K562 (cell line): Measurements from ENCODE around the gene SELENOK. TPM values are rescaled to one million over a fixed set of nuclear protein-coding genes. Genes with fewer than 3 reads are reported as not detected.

Experiments used
- ATAC-seq: fragments of 200-7000 bp; cut with Tn5 transposase; 3 replicates; pipeline ENCODE4 v1.9.1; 2020; ENCODE audit warnings: moderate library complexity
- BruUV-seq: library from RNA; stranded (reverse); fragments of 400-500 nt; replicated peaks from 2 replicates; lab custom pipeline; 2021; lab: Mats Ljungman, UMichigan
- CTCF ChIA-PET: fragments of 300-600 bp; formaldehyde crosslinking; extraction: SDS; loops from one replicate; lab custom pipeline; 2021; ENCODE audit warnings: low intra/inter-chr PET ratio; lab: Yijun Ruan, JAX
- POLR2A ChIA-PET: fragments of 300-600, 350-650 bp; sonication (Branson Sonifier 250); formaldehyde crosslinking; extraction: SDS; loops from one replicate; lab custom pipeline; 2021; ENCODE audit warnings: antibody characterized with exemption, inconsistent platforms; lab: Yijun Ruan, JAX
- DNase-seq, 4 experiments: peaks; one replicate each; pipeline versions ENCODE4 v3.0.0 to v3.0.0-alpha.2; 2011 to 2018; ENCODE audit warnings: low spot score in 3 of 4, mixed read lengths in 3 of 4; ENCODE audit errors: extremely low read depth in 1 of 4
- FAIRE-seq: peaks from 2 replicates; lab custom pipeline; 2011; peaks lifted over from hg19 to GRCh38; lab: Jason Lieb, UNC
- H2AFZ ChIP-seq: 2 replicates; pipeline ENCODE4 v1.6.0; 2011; ENCODE audit warnings: low read depth, low read length, control low read depth, inconsistent platforms
- H3K27ac ChIP-seq: fragments of 200-600 bp; 3 replicates; pipeline ENCODE4 v1.8.0; 2011; ENCODE audit warnings: low read depth, mild to moderate bottlenecking, control low read depth, inconsistent platforms, low read length, moderate library complexity, mixed read lengths; ENCODE audit errors: extremely low read depth
- H3K27me3 ChIP-seq, 2 experiments: fragments of 300-600 bp in 1 of 2; 2 replicates in 1 of 2; 3 replicates in 1 of 2; pipeline versions ENCODE4 v1.6.0 to v1.8.0; 2011; ENCODE audit warnings: inconsistent platforms in 2 of 2, low read length in 2 of 2, mild to moderate bottlenecking in 1 of 2, mixed read lengths in 1 of 2, moderate library complexity in 1 of 2; ENCODE audit not compliant: control insufficient read depth in 2 of 2, insufficient read depth in 2 of 2
- H3K36me3 ChIP-seq: fragments of 300-600 bp; 3 replicates; pipeline ENCODE4 v1.8.0; 2011; ENCODE audit warnings: mild to moderate bottlenecking, low read length, inconsistent platforms; ENCODE audit not compliant: control insufficient read depth, insufficient read depth
- H3K4me1 ChIP-seq, 2 experiments: fragments of 200-600 bp in 1 of 2; replicated peaks in 1 of 2; 2 replicates in 1 of 2; 3 replicates in 1 of 2; pipeline versions ENCODE4 v1.5.1 to v1.8.0; 2011; ENCODE audit warnings: inconsistent platforms in 2 of 2, low read length in 2 of 2, mild to moderate bottlenecking in 1 of 2, mixed read lengths in 1 of 2, moderate library complexity in 1 of 2; ENCODE audit not compliant: control insufficient read depth in 2 of 2, insufficient read depth in 2 of 2
- H3K4me2 ChIP-seq: 2 replicates; pipeline ENCODE4 v1.6.1; 2011; ENCODE audit warnings: low read length, control low read depth, inconsistent platforms, mixed read lengths; ENCODE audit not compliant: insufficient read depth
- H3K4me3 ChIP-seq: fragments of 200-600 bp; sonication (generic), shearing (Covaris generic); 2 replicates; pipeline ENCODE4 v1.5.1; 2016; ENCODE audit warnings: control low read depth, inconsistent platforms
- H3K79me2 ChIP-seq: fragments of 200-600 bp; 3 replicates; pipeline ENCODE4 v1.8.0; 2011; ENCODE audit warnings: low read length, inconsistent platforms; ENCODE audit not compliant: control insufficient read depth, insufficient read depth
- H3K9ac ChIP-seq, 2 experiments: 2 replicates each; pipeline versions ENCODE4 v1.6.0 to v1.6.1; 2011; ENCODE audit warnings: low read depth in 2 of 2, low read length in 2 of 2, control low read depth in 1 of 2, inconsistent platforms in 1 of 2, mild to moderate bottlenecking in 1 of 2, mixed read lengths in 1 of 2; ENCODE audit not compliant: insufficient read depth in 1 of 2
- H3K9me1 ChIP-seq: one replicate; pipeline ENCODE4 v1.6.0; 2011; ENCODE audit warnings: inconsistent platforms, mild to moderate bottlenecking, low read length, moderate library complexity; ENCODE audit not compliant: control insufficient read depth, insufficient read depth
- H3K9me3 ChIP-seq: replicated peaks from 2 replicates; pipeline ENCODE4 v1.5.1; 2011; ENCODE audit warnings: low read depth, low read length, inconsistent platforms; ENCODE audit not compliant: control insufficient read depth, insufficient read depth
- H4K20me1 ChIP-seq: replicated peaks from 2 replicates; pipeline ENCODE4 v1.6.1; 2011; ENCODE audit warnings: low read length, inconsistent platforms, mixed read lengths; ENCODE audit not compliant: control insufficient read depth, insufficient read depth
- CHD2 ChIP-seq: IDR thresholded peaks from 2 replicates; pipeline ENCODE4 v1.6.1; 2011; ENCODE audit warnings: low read depth, low read length
- E2F5 ChIP-seq: sonication (generic); formaldehyde crosslinking; IDR thresholded peaks from 2 replicates; pipeline ENCODE4 v1.8.0; 2022; ENCODE audit warnings: mild to moderate bottlenecking, missing genetic modification reagents
- E2F6 ChIP-seq, 2 experiments: IDR thresholded peaks; 2 replicates each; pipeline ENCODE4 v1.6.1; 2011; ENCODE audit warnings: borderline replicate concordance in 1 of 2, control low read depth in 1 of 2, low read depth in 1 of 2, low read length in 1 of 2, mild to moderate bottlenecking in 1 of 2, mixed read lengths in 1 of 2, moderate library complexity in 1 of 2; ENCODE audit not compliant: insufficient read depth in 1 of 2, insufficient read length in 1 of 2, poor library complexity in 1 of 2, severe bottlenecking in 1 of 2; ENCODE audit errors: extremely low read depth in 1 of 2
- EP300 ChIP-seq: IDR thresholded peaks from 2 replicates; pipeline ENCODE4 v1.6.1; 2012; ENCODE audit warnings: low read length, improper control_type of control experiment
- FOXA1 ChIP-seq: fragments of 450-650 bp; IDR thresholded peaks from 2 replicates; pipeline ENCODE4 v1.6.1; 2016; ENCODE audit warnings: mild to moderate bottlenecking, borderline replicate concordance
- GABPB1 ChIP-seq: sonication (generic); formaldehyde crosslinking; IDR thresholded peaks from 2 replicates; pipeline ENCODE4 v1.8.0; 2022; ENCODE audit warnings: mild to moderate bottlenecking, missing genetic modification reagents
- GTF3C2 ChIP-seq: IDR thresholded peaks from 3 replicates; pipeline ENCODE4 v1.6.1; 2011; ENCODE audit warnings: borderline replicate concordance, mild to moderate bottlenecking, moderate library complexity; ENCODE audit not compliant: insufficient read length; ENCODE audit errors: extremely low read depth
- RAD21 ChIP-seq, 2 experiments: fragments of 250-450 bp in 1 of 2; fragments of 450-650 bp in 1 of 2; sonication (Bioruptor Pico) in 1 of 2; formaldehyde crosslinking in 1 of 2; IDR thresholded peaks in 1 of 2; conservative IDR thresholded peaks in 1 of 2; 2 replicates each; pipeline versions ENCODE4 v1.4.0 to v1.8.0; 2020 to 2022; ENCODE audit warnings: mild to moderate bottlenecking in 2 of 2, moderate library complexity in 1 of 2
- SMAD2 ChIP-seq: fragments of 150-350 bp; IDR thresholded peaks from 2 replicates; pipeline ENCODE4 v1.6.1; 2014; ENCODE audit warnings: low read depth, mild to moderate bottlenecking, low read length
- SNIP1 ChIP-seq: fragments of 450-650 bp; IDR thresholded peaks from 2 replicates; pipeline ENCODE4 v1.7.1; 2017; ENCODE audit warnings: low read depth, mild to moderate bottlenecking
- SRSF3 ChIP-seq: fragments of 200-400 bp; formaldehyde crosslinking; IDR thresholded peaks from 2 replicates; pipeline ENCODE4 v1.6.1; 2016; ENCODE audit warnings: mild to moderate bottlenecking, low read length, moderate library complexity; ENCODE audit not compliant: insufficient read depth
- YY1 ChIP-seq, 3 experiments: IDR thresholded peaks; 2 replicates each; pipeline ENCODE4 v1.6.1; 2011; ENCODE audit warnings: low read length in 2 of 3, mild to moderate bottlenecking in 2 of 3, moderate library complexity in 2 of 3, borderline replicate concordance in 1 of 3, control low read depth in 1 of 3, low read depth in 1 of 3; ENCODE audit not compliant: insufficient read depth in 3 of 3, insufficient replicate concordance in 2 of 3, control insufficient read depth in 1 of 3, insufficient read length in 1 of 3; ENCODE audit errors: extremely low read depth in 1 of 3
- WGBS: fragments of 100-300 bp; shearing (Covaris generic); methylation state at CpG from one replicate; pipeline ENCODE4 v1.1.6; 2016; ENCODE audit warnings: low coverage, mixed read lengths; ENCODE audit not compliant: insufficient coverage; ENCODE audit errors: missing lambda C conversion rate; 5-methylcytosine and 5-hydroxymethylcytosine counted together
- in situ Hi-C: fragments of 300-500 bp; cut with MboI; formaldehyde crosslinking; loops from 4 replicates; pipeline ENCODE4 v1.15.0; 2018; ENCODE audit warnings: inconsistent platforms, mixed read lengths
- intact Hi-C: fragments of 100-400 bp; cut with micrococcal nuclease; formaldehyde crosslinking; loops from 2 replicates; pipeline ENCODE4 v1.14.2; 2022
- polyA plus RNA-seq, 8 experiments: library from polyadenylated mRNA; depleted of rRNA in 4 of 8; stranded (reverse) in 5 of 8; unstranded in 3 of 8; fragments of >200 nt; fragmentation: Nextera tagmentation in 2 of 8; fragmentation: Illumina TruSeq in 1 of 8; extraction: Ambion mirVana in 2 of 8; extraction: Trizol in 1 of 8; gene quantifications; 2 replicates each; pipeline versions ENCODE4 v1.2.1 to v1.2.3, GENCODE V29; 2011 to 2014; ENCODE audit warnings: inconsistent platforms in 1 of 8, missing spikeins in 1 of 8
- total RNA-seq, 7 experiments: library from RNA; depleted of rRNA in 6 of 7; stranded (reverse); fragments of >200 nt in 6 of 7; fragmentation: Illumina TruSeq in 2 of 7; extraction: Trizol in 2 of 7; gene quantifications; 2 replicates each; pipeline versions ENCODE4 v1.2.1 to v1.2.3, GENCODE V29; 2011 to 2021; ENCODE audit warnings: low replicate concordance in 1 of 7
- TF ChIP-seq, protein P1 (sequence below): fragments of 250-450 bp; sonication (Bioruptor Pico); IDR thresholded peaks from 2 replicates; pipeline ENCODE4 v1.8.0; 2022; ENCODE audit warnings: inconsistent platforms, mild to moderate bottlenecking, moderate library complexity, borderline replicate concordance

Gene SELENOK
- total and polyA plus RNA-seq, 9 of the 15 experiments (the other 6 are each of a cell fraction or from before 2014, with no cell fraction given) = 18.3 to 164 (median 34.8) TPM

- Histone ChIP-seq H2AFZ (no peak overlapping the region), H3K9me1 (no peaks in the 10 kb centered on the region), H3K9ac (no peak overlapping the region), H3K4me2 (no peak overlapping the region), H3K9me3 (no peaks in the 10 kb centered on the region), H4K20me1 (no peaks in the 10 kb centered on the region), H3K36me3 (peaks cover 44% of the 10 kb centered on the region; the same call in 2 of the 3 replicates), H3K4me1 (no peaks in the 10 kb centered on the region), H3K27me3 (no peaks in the 10 kb centered on the region), H3K79me2 (no peaks in the 10 kb centered on the region), H3K4me3 (no peak overlapping the region), H3K27ac (no peak overlapping the region)
- 25% methylated on average over 1 of the region's 5 CpGs for WGBS
- intact Hi-C loops (no loop called here), in situ Hi-C loops (no loop called here)
- FAIRE-seq (no peak), ATAC-seq (no peak), DNase-seq (no peak)
- POLR2A ChIA-PET = no interaction called here
- CTCF ChIA-PET = no interaction called here
- no TSS peak for BruUV-seq
- no peak for TF ChIP-seq YY1 (IDR thresholded peaks at IDR 0.05; ENCODE audit: borderline replicate concordance in 1 of 3, control insufficient read depth in 1 of 3, extremely low read depth in 1 of 3, insufficient read depth in 3 of 3, insufficient read length in 1 of 3, insufficient replicate concordance in 2 of 3, low read depth in 1 of 3, low read length in 2 of 3)
- no peak for TF ChIP-seq SMAD2
- TF ChIP-seq SNIP1 = no peak
- TF ChIP-seq EP300 = no peak
- TF ChIP-seq FOXA1 = no peak
- TF ChIP-seq GTF3C2 = no peak
- TF ChIP-seq RAD21 (CRISPR knock-in tag; conservative IDR thresholded peaks at IDR 0.05 in 1 of 2, IDR thresholded peaks at IDR 0.05 in 1 of 2) = no peak
- TF ChIP-seq E2F5 = no peak
- TF ChIP-seq CHD2 = no peak
- no peak for TF ChIP-seq GABPB1 (CRISPR knock-in tag)
- no peak for TF ChIP-seq SRSF3
- TF ChIP-seq E2F6 (IDR thresholded peaks at IDR 0.05; ENCODE audit: borderline replicate concordance in 1 of 2, extremely low read depth in 1 of 2, insufficient read depth in 1 of 2, insufficient read length in 1 of 2, low read depth in 1 of 2, low read length in 1 of 2, poor library complexity in 1 of 2, severe bottlenecking in 1 of 2) = no peak
- TF ChIP-seq, protein P1, sequence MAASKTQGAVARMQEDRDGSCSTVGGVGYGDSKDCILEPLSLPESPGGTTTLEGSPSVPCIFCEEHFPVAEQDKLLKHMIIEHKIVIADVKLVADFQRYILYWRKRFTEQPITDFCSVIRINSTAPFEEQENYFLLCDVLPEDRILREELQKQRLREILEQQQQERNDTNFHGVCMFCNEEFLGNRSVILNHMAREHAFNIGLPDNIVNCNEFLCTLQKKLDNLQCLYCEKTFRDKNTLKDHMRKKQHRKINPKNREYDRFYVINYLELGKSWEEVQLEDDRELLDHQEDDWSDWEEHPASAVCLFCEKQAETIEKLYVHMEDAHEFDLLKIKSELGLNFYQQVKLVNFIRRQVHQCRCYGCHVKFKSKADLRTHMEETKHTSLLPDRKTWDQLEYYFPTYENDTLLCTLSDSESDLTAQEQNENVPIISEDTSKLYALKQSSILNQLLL (CRISPR knock-in tag) = no peak
Observed at GRCh38 chr3:53865732-53866499, 25.7 kb downstream of the SELENOK start.
